ENCODE measurements around the gene RCN2. TPM values are rescaled to one million over a fixed set of nuclear protein-coding genes. Genes with fewer than 3 reads are reported as not detected.
"Not testable (repeated sequence)": the region's sequence is repeated elsewhere in the genome, so short reads cannot be mapped to it uniquely, and the experiment has no call there.

RCN2 gene
- total and polyA plus RNA-seq, 2 donors (not counting 3 experiments of a cell fraction or from before 2014, with no cell fraction given), result 45.2 to 71.9 TPM

GRCh38 chr15:76885212-76885611 lies 46.3 kb upstream of the RCN2 start:
- dilution Hi-C loops (cut with MboI; ENCODE audit: extremely low pct_ligation_motif_present, low sequenced_read_pairs), result no loop called here
- no peak overlapping the region for H2AFZ ChIP-seq (ENCODE audit: low read depth, low read length)
- ChIA-PET CTCF (no interaction called here), POLR2A (no interaction called here)
- no peaks in the 10 kb centered on the region for H3K79me2 ChIP-seq (ENCODE audit: control insufficient read depth, insufficient read depth, low read length)
- no peaks in the 10 kb centered on the region for H3K27me3 ChIP-seq (ENCODE audit: control insufficient read depth in 2 of 2, insufficient read depth in 2 of 2, low read length in 2 of 2)
- no peaks in the 10 kb centered on the region for H4K20me1 ChIP-seq (replicated peaks; ENCODE audit: control insufficient read depth, extremely low read depth, insufficient read depth, low read length)
- no TSS peak for BruUV-seq (replicated peaks)
- FAIRE-seq (no peak), DNase-seq (ENCODE audit: low read depth, low spot score) (no peak)
- H3K4me1 ChIP-seq (ENCODE audit: control insufficient read depth, extremely low read depth, insufficient read depth, low read length), result no peaks in the 10 kb centered on the region
- H3K9me1 ChIP-seq (replicated peaks; ENCODE audit: control insufficient read depth, extremely low read depth, insufficient read depth, low read length), result no peaks in the 10 kb centered on the region
- TF ChIP-seq GATA2 (IDR thresholded peaks at IDR 0.05; ENCODE audit: insufficient read depth, insufficient read length, low read depth, low read length) (no peak), POLR2A (IDR thresholded peaks at IDR 0.05; ENCODE audit: low read depth, low read length) (no peak), MYC (IDR thresholded peaks at IDR 0.05; ENCODE audit: low read depth, low read length) (no peak), POLR2AphosphoS5 (IDR thresholded peaks at IDR 0.05; ENCODE audit: insufficient read depth, low read depth, low read length) (no peak), EZH2 (IDR thresholded peaks at IDR 0.05; ENCODE audit: borderline replicate concordance, low read depth, low read length, severe bottlenecking) (no peak), MAX (IDR thresholded peaks at IDR 0.05; ENCODE audit: insufficient read depth, insufficient read length) (no peak), JUN (IDR thresholded peaks at IDR 0.05; ENCODE audit: borderline replicate concordance, insufficient read depth, insufficient read length, low read depth) (no peak), CTCF (IDR thresholded peaks at IDR 0.05; ENCODE audit: extremely low read depth in 1 of 2, insufficient read depth in 1 of 2, low read depth in 1 of 2, low read length in 2 of 2) (no peak), FOS (IDR thresholded peaks at IDR 0.05; ENCODE audit: borderline replicate concordance, insufficient read depth, low read length) (no peak)
- H3K4me2 ChIP-seq (ENCODE audit: insufficient read depth, low read length), result no peak overlapping the region
- no peak overlapping the region for H3K9ac ChIP-seq (replicated peaks; ENCODE audit: extremely low read depth, insufficient read depth, low read length)
- no peaks in the 10 kb centered on the region for H3K36me3 ChIP-seq (ENCODE audit: control insufficient read depth in 2 of 2, extremely low read depth in 1 of 2, insufficient read depth in 2 of 2, low read length in 2 of 2)
- no peaks in the 10 kb centered on the region for H3K9me3 ChIP-seq (replicated peaks; ENCODE audit: control insufficient read depth, insufficient read depth, low read length)
- no peak overlapping the region for H3K27ac ChIP-seq (ENCODE audit: insufficient read depth, low read depth, low read length)
- intact Hi-C loops (cut with micrococcal nuclease), result no loop called here
- no peak overlapping the region for H3K4me3 ChIP-seq (replicated peaks in 1 of 3; ENCODE audit: insufficient read depth in 1 of 3, low read depth in 1 of 3, low read length in 3 of 3)

GRCh38 chr15:76887280-76888141 lies 44.0 kb upstream of the RCN2 start:
- intact Hi-C loops (cut with micrococcal nuclease); H3K9me3 ChIP-seq (replicated peaks; ENCODE audit: control insufficient read depth, insufficient read depth, low read length); DNase-seq (ENCODE audit: low read depth, low spot score); H3K4me2 ChIP-seq (ENCODE audit: insufficient read depth, low read length); BruUV-seq (replicated peaks); POLR2A ChIA-PET; H3K4me3 ChIP-seq (replicated peaks in 1 of 3; ENCODE audit: insufficient read depth in 1 of 3, low read depth in 1 of 3, low read length in 3 of 3); dilution Hi-C loops (cut with MboI; ENCODE audit: extremely low pct_ligation_motif_present, low sequenced_read_pairs); H2AFZ ChIP-seq (ENCODE audit: low read depth, low read length); H3K27me3 ChIP-seq (ENCODE audit: control insufficient read depth in 2 of 2, insufficient read depth in 2 of 2, low read length in 2 of 2); H3K4me1 ChIP-seq (ENCODE audit: control insufficient read depth, extremely low read depth, insufficient read depth, low read length); H3K9ac ChIP-seq (replicated peaks; ENCODE audit: extremely low read depth, insufficient read depth, low read length); H3K9me1 ChIP-seq (replicated peaks; ENCODE audit: control insufficient read depth, extremely low read depth, insufficient read depth, low read length); H3K79me2 ChIP-seq (ENCODE audit: control insufficient read depth, insufficient read depth, low read length); H3K27ac ChIP-seq (ENCODE audit: insufficient read depth, low read depth, low read length); FAIRE-seq; CTCF ChIA-PET; H3K36me3 ChIP-seq (ENCODE audit: control insufficient read depth in 2 of 2, extremely low read depth in 1 of 2, insufficient read depth in 2 of 2, low read length in 2 of 2); H4K20me1 ChIP-seq (replicated peaks; ENCODE audit: control insufficient read depth, extremely low read depth, insufficient read depth, low read length): not testable (repeated sequence)
